GM19372 (cell line): ENCODE data around the gene PPP6R2.

ENCODE experiments used
- ATAC-seq: cut with Tn5 transposase; IDR thresholded peaks from one replicate; pipeline ENCODE4 v1.9.1; 2021; ENCODE audit warnings: mild to moderate bottlenecking, low read depth, moderate library complexity; ENCODE audit not compliant: unreplicated experiment

PPP6R2 gene

GRCh38 chr22:50476868-50477267, 133.7 kb downstream of the PPP6R2 start:
- no peak for ATAC-seq

- ATAC-seq = no peak
Observed at GRCh38 chr22:50477923-50478322, 134.8 kb downstream of the PPP6R2 start.

GRCh38 chr22:50479721-50480120, 136.6 kb downstream of the PPP6R2 start:
- ATAC-seq = no peak

GRCh38 chr22:50481045-50481439, 137.9 kb downstream of the PPP6R2 start:
- ATAC-seq = no peak

GRCh38 chr22:50481440-50482106, 138.4 kb downstream of the PPP6R2 start, which contains the start of gene ADM2:
TSS of gene ADM2 (plus strand) at chr22:50481543. CDS start at chr22:50481848, 305 bp downstream.
- no peak for ATAC-seq

GRCh38 chr22:50482107-50483074, 139.3 kb downstream of the PPP6R2 start:
- ATAC-seq = no peak

GRCh38 chr22:50483106-50483505, 140.0 kb downstream of the PPP6R2 start:
- ATAC-seq = no peak

- ATAC-seq = no peak
Observed at GRCh38 chr22:50483556-50483955, 140.4 kb downstream of the PPP6R2 start.

- ATAC-seq = no peak
Observed at GRCh38 chr22:50483977-50484853, 141.1 kb downstream of the PPP6R2 start.

GRCh38 chr22:50485221-50486131, 142.3 kb downstream of the PPP6R2 start:
- no peak for ATAC-seq

- no peak for ATAC-seq
Observed at GRCh38 chr22:50486561-50487289, 143.6 kb downstream of the PPP6R2 start, which contains the start of gene MIOX. TSS of gene MIOX (plus strand) at chr22:50486859. CDS start at chr22:50486898, 39 bp downstream.

- ATAC-seq = no peak
Observed at GRCh38 chr22:50487290-50488005, 144.3 kb downstream of the PPP6R2 start.

GRCh38 chr22:50488006-50488677, 145.0 kb downstream of the PPP6R2 start:
- ATAC-seq = no peak

- ATAC-seq = no peak
Observed at GRCh38 chr22:50488886-50489285, 145.8 kb downstream of the PPP6R2 start.

- no peak for ATAC-seq
Observed at GRCh38 chr22:50489363-50490243, 146.5 kb downstream of the PPP6R2 start.

GRCh38 chr22:50490531-50491308, 147.6 kb downstream of the PPP6R2 start:
- ATAC-seq = no peak
